K562 (cell line): Measurements from ENCODE around the gene PCDHGB5. TPM values are rescaled to one million over a fixed set of nuclear protein-coding genes. Genes with fewer than 3 reads are reported as not detected.

Source experiments
- ATAC-seq: fragments of 200-7000 bp; cut with Tn5 transposase; 3 replicates; pipeline ENCODE4 v1.9.1; 2020; ENCODE audit warnings: moderate library complexity
- BruUV-seq: library from RNA; stranded (reverse); fragments of 400-500 nt; replicated peaks from 2 replicates; lab custom pipeline; 2021; lab: Mats Ljungman, UMichigan
- CTCF ChIA-PET: fragments of 300-600 bp; formaldehyde crosslinking; extraction: SDS; loops from one replicate; lab custom pipeline; 2021; ENCODE audit warnings: low intra/inter-chr PET ratio; lab: Yijun Ruan, JAX
- POLR2A ChIA-PET: fragments of 300-600, 350-650 bp; sonication (Branson Sonifier 250); formaldehyde crosslinking; extraction: SDS; loops from one replicate; lab custom pipeline; 2021; ENCODE audit warnings: antibody characterized with exemption, inconsistent platforms; lab: Yijun Ruan, JAX
- DNase-seq, 4 experiments: peaks; one replicate each; pipeline versions ENCODE4 v3.0.0 to v3.0.0-alpha.2; 2011 to 2018; ENCODE audit warnings: low spot score in 3 of 4, mixed read lengths in 3 of 4; ENCODE audit errors: extremely low read depth in 1 of 4
- FAIRE-seq: peaks from 2 replicates; lab custom pipeline; 2011; peaks lifted over from hg19 to GRCh38; lab: Jason Lieb, UNC
- H2AFZ ChIP-seq: 2 replicates; pipeline ENCODE4 v1.6.0; 2011; ENCODE audit warnings: low read depth, low read length, control low read depth, inconsistent platforms
- H3K27ac ChIP-seq: fragments of 200-600 bp; 3 replicates; pipeline ENCODE4 v1.8.0; 2011; ENCODE audit warnings: low read depth, mild to moderate bottlenecking, control low read depth, inconsistent platforms, low read length, moderate library complexity, mixed read lengths; ENCODE audit errors: extremely low read depth
- H3K27me3 ChIP-seq, 2 experiments: fragments of 300-600 bp in 1 of 2; 2 replicates in 1 of 2; 3 replicates in 1 of 2; pipeline versions ENCODE4 v1.6.0 to v1.8.0; 2011; ENCODE audit warnings: inconsistent platforms in 2 of 2, low read length in 2 of 2, mild to moderate bottlenecking in 1 of 2, mixed read lengths in 1 of 2, moderate library complexity in 1 of 2; ENCODE audit not compliant: control insufficient read depth in 2 of 2, insufficient read depth in 2 of 2
- H3K36me3 ChIP-seq: fragments of 300-600 bp; 3 replicates; pipeline ENCODE4 v1.8.0; 2011; ENCODE audit warnings: mild to moderate bottlenecking, low read length, inconsistent platforms; ENCODE audit not compliant: control insufficient read depth, insufficient read depth
- H3K4me1 ChIP-seq, 2 experiments: fragments of 200-600 bp in 1 of 2; replicated peaks in 1 of 2; 2 replicates in 1 of 2; 3 replicates in 1 of 2; pipeline versions ENCODE4 v1.5.1 to v1.8.0; 2011; ENCODE audit warnings: inconsistent platforms in 2 of 2, low read length in 2 of 2, mild to moderate bottlenecking in 1 of 2, mixed read lengths in 1 of 2, moderate library complexity in 1 of 2; ENCODE audit not compliant: control insufficient read depth in 2 of 2, insufficient read depth in 2 of 2
- H3K4me2 ChIP-seq: 2 replicates; pipeline ENCODE4 v1.6.1; 2011; ENCODE audit warnings: low read length, control low read depth, inconsistent platforms, mixed read lengths; ENCODE audit not compliant: insufficient read depth
- H3K4me3 ChIP-seq: fragments of 200-600 bp; sonication (generic), shearing (Covaris generic); 2 replicates; pipeline ENCODE4 v1.5.1; 2016; ENCODE audit warnings: control low read depth, inconsistent platforms
- H3K79me2 ChIP-seq: fragments of 200-600 bp; 3 replicates; pipeline ENCODE4 v1.8.0; 2011; ENCODE audit warnings: low read length, inconsistent platforms; ENCODE audit not compliant: control insufficient read depth, insufficient read depth
- H3K9ac ChIP-seq, 2 experiments: 2 replicates each; pipeline versions ENCODE4 v1.6.0 to v1.6.1; 2011; ENCODE audit warnings: low read depth in 2 of 2, low read length in 2 of 2, control low read depth in 1 of 2, inconsistent platforms in 1 of 2, mild to moderate bottlenecking in 1 of 2, mixed read lengths in 1 of 2; ENCODE audit not compliant: insufficient read depth in 1 of 2
- H3K9me1 ChIP-seq: one replicate; pipeline ENCODE4 v1.6.0; 2011; ENCODE audit warnings: inconsistent platforms, mild to moderate bottlenecking, low read length, moderate library complexity; ENCODE audit not compliant: control insufficient read depth, insufficient read depth
- H3K9me3 ChIP-seq: replicated peaks from 2 replicates; pipeline ENCODE4 v1.5.1; 2011; ENCODE audit warnings: low read depth, low read length, inconsistent platforms; ENCODE audit not compliant: control insufficient read depth, insufficient read depth
- H4K20me1 ChIP-seq: replicated peaks from 2 replicates; pipeline ENCODE4 v1.6.1; 2011; ENCODE audit warnings: low read length, inconsistent platforms, mixed read lengths; ENCODE audit not compliant: control insufficient read depth, insufficient read depth
- CBFA2T2 ChIP-seq: fragments of 450-650 bp; conservative IDR thresholded peaks from 2 replicates; pipeline ENCODE4 v1.6.1; 2017; ENCODE audit warnings: mild to moderate bottlenecking
- CBX8 ChIP-seq: fragments of 200-600 bp; sonication (generic); IDR thresholded peaks from 2 replicates; pipeline ENCODE4 v1.6.1; 2012; ENCODE audit warnings: borderline replicate concordance, mixed run types, low read depth, mild to moderate bottlenecking, moderate library complexity, mixed read lengths, low read length, control low read depth, inconsistent platforms; ENCODE audit not compliant: poor library complexity, severe bottlenecking; ENCODE audit errors: extremely low read depth
- JUND ChIP-seq, 2 experiments: IDR thresholded peaks; 2 replicates in 1 of 2; 3 replicates in 1 of 2; pipeline ENCODE4 v1.6.1; 2011; ENCODE audit warnings: borderline replicate concordance in 2 of 2, low read depth in 2 of 2, low read length in 2 of 2, improper control_type of control experiment in 1 of 2, missing biosample characterization in 1 of 2, missing genetic modification characterization in 1 of 2, missing genetic modification reagents in 1 of 2
- MCM3 ChIP-seq: fragments of 450-650 bp; IDR thresholded peaks from 2 replicates; pipeline ENCODE4 v1.6.1; 2016
- MED1 ChIP-seq: sonication (generic); formaldehyde crosslinking; IDR thresholded peaks from 2 replicates; pipeline ENCODE4 v1.8.1; 2023; ENCODE audit warnings: missing genetic modification reagents, borderline replicate concordance
- MEIS2 ChIP-seq: fragments of 450-650 bp; IDR thresholded peaks from 2 replicates; pipeline ENCODE4 v1.6.1; 2014; ENCODE audit warnings: mild to moderate bottlenecking; ENCODE audit not compliant: partially characterized antibody
- TRIM28 ChIP-seq: fragments of 450-650 bp; IDR thresholded peaks from 2 replicates; pipeline ENCODE4 v1.6.1; 2017
- ZNF707 ChIP-seq: fragments of 250-450 bp; sonication (Bioruptor Pico); conservative IDR thresholded peaks from 2 replicates; pipeline ENCODE4 v1.8.0; 2022; ENCODE audit warnings: inconsistent platforms, mild to moderate bottlenecking, moderate library complexity
- ZSCAN29 ChIP-seq: fragments of 450-650 bp; IDR thresholded peaks from 2 replicates; pipeline ENCODE4 v1.6.1; 2017
- WGBS: fragments of 100-300 bp; shearing (Covaris generic); methylation state at CpG from one replicate; pipeline ENCODE4 v1.1.6; 2016; ENCODE audit warnings: low coverage, mixed read lengths; ENCODE audit not compliant: insufficient coverage; ENCODE audit errors: missing lambda C conversion rate; 5-methylcytosine and 5-hydroxymethylcytosine counted together
- in situ Hi-C: fragments of 300-500 bp; cut with MboI; formaldehyde crosslinking; loops from 4 replicates; pipeline ENCODE4 v1.15.0; 2018; ENCODE audit warnings: inconsistent platforms, mixed read lengths
- intact Hi-C: fragments of 100-400 bp; cut with micrococcal nuclease; formaldehyde crosslinking; loops from 2 replicates; pipeline ENCODE4 v1.14.2; 2022
- polyA plus RNA-seq, 8 experiments: library from polyadenylated mRNA; depleted of rRNA in 4 of 8; stranded (reverse) in 5 of 8; unstranded in 3 of 8; fragments of >200 nt; fragmentation: Nextera tagmentation in 2 of 8; fragmentation: Illumina TruSeq in 1 of 8; extraction: Ambion mirVana in 2 of 8; extraction: Trizol in 1 of 8; gene quantifications; 2 replicates each; pipeline versions ENCODE4 v1.2.1 to v1.2.3, GENCODE V29; 2011 to 2014; ENCODE audit warnings: inconsistent platforms in 1 of 8, missing spikeins in 1 of 8
- total RNA-seq, 7 experiments: library from RNA; depleted of rRNA in 6 of 7; stranded (reverse); fragments of >200 nt in 6 of 7; fragmentation: Illumina TruSeq in 2 of 7; extraction: Trizol in 2 of 7; gene quantifications; 2 replicates each; pipeline versions ENCODE4 v1.2.1 to v1.2.3, GENCODE V29; 2011 to 2021; ENCODE audit warnings: low replicate concordance in 1 of 7
- TF ChIP-seq, protein P1 (sequence below): sonication (generic); formaldehyde crosslinking; IDR thresholded peaks from 2 replicates; pipeline ENCODE4 v1.8.0; 2022; ENCODE audit warnings: mild to moderate bottlenecking, missing genetic modification reagents

The PCDHGB5 gene
- total and polyA plus RNA-seq, 9 of the 15 experiments (the other 6 are each of a cell fraction or from before 2014, with no cell fraction given), result 0.05 to 0.29 (median 0.12) TPM; not detected in 2

DNA sequence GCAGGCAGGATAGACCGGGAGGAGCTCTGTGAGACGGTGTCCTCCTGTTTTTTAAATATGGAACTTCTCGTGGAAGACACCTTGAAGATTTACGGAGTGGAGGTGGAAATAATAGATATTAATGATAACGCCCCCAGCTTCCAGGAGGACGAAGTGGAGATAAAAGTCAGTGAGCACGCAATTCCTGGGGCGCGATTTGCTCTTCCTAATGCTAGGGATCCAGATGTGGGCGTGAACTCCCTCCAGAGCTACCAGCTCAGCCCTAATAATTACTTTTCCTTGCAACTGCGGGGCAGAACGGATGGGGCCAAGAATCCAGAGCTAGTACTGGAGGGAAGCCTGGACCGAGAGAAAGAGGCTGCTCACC is 23.7 kb downstream of the PCDHGB5 start:
- no TSS peak for BruUV-seq
- no peak overlapping the region for H3K27ac ChIP-seq
- ChIA-PET POLR2A (interaction anchor here (0.5 to 1.5 kb wide), 4 partner anchors 9 to 535 kb away, joined by 3 to 7 read pairs (median 4); partner anchors contain the start of gene PCDHGA10), CTCF (interaction anchor here (0.6 to 2.0 kb wide), 5 partner anchors 9 to 142 kb away, joined by 3 to 6 read pairs (median 3); no protein-coding TSS in a partner anchor)
- no peak for ATAC-seq
- in situ Hi-C loops, result loop anchor here (5.0 kb wide), 2 partner anchors 101 to 141 kb away; no protein-coding TSS in a partner anchor
- intact Hi-C loops, result loop anchor here (2.0 to 5.0 kb wide), 2 partner anchors 91 to 137 kb away; no protein-coding TSS in a partner anchor
- H3K9me3 ChIP-seq, result 0 out of 2 replicates have a peak, but pooled peaks cover 1% of the 10 kb centered on the region
- H3K4me1 ChIP-seq, result peaks cover 0 to 23% of the 10 kb centered on the region in 2 experiments; a peak in 2 of 5 replicates
- peaks cover 0 to 41% of the 10 kb centered on the region in 2 experiments; a peak in 3 of 5 replicates for H3K27me3 ChIP-seq
- no peak overlapping the region; the same call in 1 of the 2 replicates for H3K4me2 ChIP-seq
- no peak for FAIRE-seq
- no peaks in the 10 kb centered on the region for H4K20me1 ChIP-seq
- no peaks in the 10 kb centered on the region for H3K36me3 ChIP-seq
- no peak overlapping the region for H2AFZ ChIP-seq
- no peak for DNase-seq
- H3K79me2 ChIP-seq, result no peaks in the 10 kb centered on the region
- 9% methylated on average over 13 of the region's 13 CpGs for WGBS
- TF ChIP-seq MEIS2 (no peak), MCM3 (no peak)
- H3K9me1 ChIP-seq, result no peaks in the 10 kb centered on the region
- H3K4me3 ChIP-seq, result peak overlapping the region; percentile 17; the same call in 1 of the 2 replicates
- H3K9ac ChIP-seq, result no peak overlapping the region

DNA sequence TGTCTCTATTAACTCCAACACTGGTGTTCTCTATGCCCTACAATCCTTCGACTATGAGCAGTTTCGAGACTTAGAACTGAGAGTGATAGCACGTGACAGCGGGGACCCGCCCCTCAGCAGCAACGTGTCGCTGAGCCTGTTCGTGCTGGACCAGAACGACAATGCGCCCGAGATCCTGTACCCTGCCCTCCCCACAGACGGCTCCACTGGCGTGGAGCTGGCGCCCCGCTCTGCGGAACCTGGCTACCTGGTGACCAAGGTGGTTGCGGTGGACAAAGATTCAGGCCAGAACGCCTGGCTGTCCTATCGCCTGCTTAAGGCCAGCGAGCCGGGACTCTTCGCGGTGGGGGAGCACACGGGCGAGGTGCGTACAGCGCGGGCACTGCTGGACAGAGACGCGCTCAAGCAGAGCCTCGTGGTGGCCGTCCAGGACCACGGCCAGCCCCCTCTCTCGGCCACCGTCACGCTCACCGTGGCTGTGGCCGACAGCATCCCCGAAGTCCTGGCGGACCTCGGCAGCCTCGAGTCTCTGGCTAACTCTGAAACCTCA is 25.1 kb downstream of the PCDHGB5 start:
- H3K27me3 ChIP-seq, result peaks cover 6 to 47% of the 10 kb centered on the region in 2 experiments; a peak in 3 of 5 replicates
- intact Hi-C loops, result loop anchor here (5.0 kb wide), 1 partner anchor 89 kb away; no protein-coding TSS in a partner anchor
- no peaks in the 10 kb centered on the region for H3K36me3 ChIP-seq
- FAIRE-seq, result no peak
- WGBS, result 24% methylated on average over 34 of the region's 42 CpGs
- ChIA-PET CTCF (no interaction called here), POLR2A (no interaction called here)
- H3K79me2 ChIP-seq, result no peaks in the 10 kb centered on the region
- no peak for ATAC-seq
- H3K4me3 ChIP-seq, result no peak overlapping the region
- H3K4me1 ChIP-seq, result peaks cover 0 to 22% of the 10 kb centered on the region in 2 experiments; a peak in 2 of 5 replicates
- in situ Hi-C loops, result loop anchor here (5.0 kb wide), 2 partner anchors 99 to 139 kb away; no protein-coding TSS in a partner anchor
- no peak overlapping the region for H2AFZ ChIP-seq
- no peak overlapping the region for H3K4me2 ChIP-seq
- H3K9me3 ChIP-seq, result 0 out of 2 replicates have a peak, but pooled peaks cover 1% of the 10 kb centered on the region
- no peak for DNase-seq
- H3K27ac ChIP-seq, result no peak overlapping the region
- H3K9ac ChIP-seq, result no peak overlapping the region
- BruUV-seq, result no TSS peak
- no peaks in the 10 kb centered on the region for H3K9me1 ChIP-seq
- H4K20me1 ChIP-seq, result no peaks in the 10 kb centered on the region
- TF ChIP-seq CBX8 (no peak), CBFA2T2 (no peak), MED1 (no peak), JUND (IDR thresholded peaks at IDR 0.05; ENCODE audit: borderline replicate concordance, low read depth, low read length) (no peak), JUND (tag; IDR thresholded peaks at IDR 0.05; ENCODE audit: borderline replicate concordance, low read depth, low read length) (no peak), ZNF707 (CRISPR knock-in tag) (no peak), ZSCAN29 (no peak), TRIM28 (no peak)
- TF ChIP-seq, protein P1, sequence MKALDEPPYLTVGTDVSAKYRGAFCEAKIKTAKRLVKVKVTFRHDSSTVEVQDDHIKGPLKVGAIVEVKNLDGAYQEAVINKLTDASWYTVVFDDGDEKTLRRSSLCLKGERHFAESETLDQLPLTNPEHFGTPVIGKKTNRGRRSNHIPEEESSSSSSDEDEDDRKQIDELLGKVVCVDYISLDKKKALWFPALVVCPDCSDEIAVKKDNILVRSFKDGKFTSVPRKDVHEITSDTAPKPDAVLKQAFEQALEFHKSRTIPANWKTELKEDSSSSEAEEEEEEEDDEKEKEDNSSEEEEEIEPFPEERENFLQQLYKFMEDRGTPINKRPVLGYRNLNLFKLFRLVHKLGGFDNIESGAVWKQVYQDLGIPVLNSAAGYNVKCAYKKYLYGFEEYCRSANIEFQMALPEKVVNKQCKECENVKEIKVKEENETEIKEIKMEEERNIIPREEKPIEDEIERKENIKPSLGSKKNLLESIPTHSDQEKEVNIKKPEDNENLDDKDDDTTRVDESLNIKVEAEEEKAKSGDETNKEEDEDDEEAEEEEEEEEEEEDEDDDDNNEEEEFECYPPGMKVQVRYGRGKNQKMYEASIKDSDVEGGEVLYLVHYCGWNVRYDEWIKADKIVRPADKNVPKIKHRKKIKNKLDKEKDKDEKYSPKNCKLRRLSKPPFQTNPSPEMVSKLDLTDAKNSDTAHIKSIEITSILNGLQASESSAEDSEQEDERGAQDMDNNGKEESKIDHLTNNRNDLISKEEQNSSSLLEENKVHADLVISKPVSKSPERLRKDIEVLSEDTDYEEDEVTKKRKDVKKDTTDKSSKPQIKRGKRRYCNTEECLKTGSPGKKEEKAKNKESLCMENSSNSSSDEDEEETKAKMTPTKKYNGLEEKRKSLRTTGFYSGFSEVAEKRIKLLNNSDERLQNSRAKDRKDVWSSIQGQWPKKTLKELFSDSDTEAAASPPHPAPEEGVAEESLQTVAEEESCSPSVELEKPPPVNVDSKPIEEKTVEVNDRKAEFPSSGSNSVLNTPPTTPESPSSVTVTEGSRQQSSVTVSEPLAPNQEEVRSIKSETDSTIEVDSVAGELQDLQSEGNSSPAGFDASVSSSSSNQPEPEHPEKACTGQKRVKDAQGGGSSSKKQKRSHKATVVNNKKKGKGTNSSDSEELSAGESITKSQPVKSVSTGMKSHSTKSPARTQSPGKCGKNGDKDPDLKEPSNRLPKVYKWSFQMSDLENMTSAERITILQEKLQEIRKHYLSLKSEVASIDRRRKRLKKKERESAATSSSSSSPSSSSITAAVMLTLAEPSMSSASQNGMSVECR (CRISPR knock-in tag), result 0 out of 2 replicates have a peak, but pooled peaks have one; percentile 27
